ENCODE measurements around the gene GPAT2.
"Not testable (repeated sequence)": the region's sequence is repeated elsewhere in the genome, so short reads cannot be mapped to it uniquely, and the experiment has no call there.

Gene GPAT2

GRCh38 chr2:96062483-96062882, 27.8 kb upstream of the GPAT2 start:
- H3K9ac ChIP-seq (ENCODE audit: low read depth, low read length); H3K4me3 ChIP-seq (ENCODE audit: low read depth, low read length); H3K27me3 ChIP-seq (ENCODE audit: control insufficient read depth, insufficient read depth, low read length); H3K9me3 ChIP-seq (ENCODE audit: control insufficient read depth, insufficient read depth, low read length); H3K36me3 ChIP-seq (ENCODE audit: control insufficient read depth, insufficient read depth, low read length); H3K4me1 ChIP-seq (ENCODE audit: control insufficient read depth, insufficient read depth, low read length): not testable (repeated sequence)

DNA sequence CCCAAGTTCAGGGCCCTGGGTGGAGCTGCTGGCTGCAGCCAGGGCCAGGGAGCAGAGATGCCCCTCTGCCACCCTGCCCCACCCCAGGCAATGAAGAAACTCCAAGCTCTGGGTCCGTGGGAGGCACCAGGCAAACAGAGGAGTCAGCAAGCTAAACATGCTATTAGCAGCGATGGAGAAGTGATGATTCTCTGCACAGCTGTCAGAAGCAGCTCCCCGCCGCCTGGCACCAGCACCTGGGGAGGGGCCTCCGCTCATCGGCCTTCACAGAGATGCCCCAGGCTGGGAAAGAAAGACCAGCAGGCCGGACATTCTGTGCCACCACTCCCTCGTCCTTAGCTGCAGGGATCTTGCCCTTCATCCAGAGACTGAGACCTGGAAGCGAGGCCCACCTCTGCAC, 27.2 kb upstream of the GPAT2 start:
- not testable (repeated sequence) for H3K36me3 ChIP-seq (ENCODE audit: control insufficient read depth, insufficient read depth, low read length); H3K27me3 ChIP-seq (ENCODE audit: control insufficient read depth, insufficient read depth, low read length); H3K4me3 ChIP-seq (ENCODE audit: low read depth, low read length); H3K9me3 ChIP-seq (ENCODE audit: control insufficient read depth, insufficient read depth, low read length); H3K9ac ChIP-seq (ENCODE audit: low read depth, low read length); H3K4me1 ChIP-seq (ENCODE audit: control insufficient read depth, insufficient read depth, low read length)

GRCh38 chr2:96061197-96061817, 26.6 kb upstream of the GPAT2 start:
- not testable (repeated sequence) for H3K4me3 ChIP-seq (ENCODE audit: low read depth, low read length)

DNA sequence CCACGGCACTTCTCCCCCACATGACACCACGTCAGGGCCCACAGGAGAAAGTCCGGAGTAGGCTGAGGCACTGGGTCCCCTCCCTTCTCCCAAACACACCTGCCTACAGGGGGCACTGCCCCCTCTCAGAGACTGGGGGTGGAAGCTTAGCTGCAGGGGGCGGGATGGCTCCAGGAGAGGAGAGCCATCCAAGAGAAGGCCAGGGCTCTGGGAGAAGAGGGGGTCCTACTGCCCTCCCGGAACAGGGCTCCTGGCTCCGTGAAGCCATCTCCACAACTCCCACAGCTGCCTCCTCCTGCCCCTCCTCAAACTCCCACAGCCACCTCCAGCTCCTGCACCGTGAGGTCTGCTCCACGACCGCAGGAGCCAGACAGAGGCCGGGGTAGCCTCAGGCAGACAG, 25.6 kb upstream of the GPAT2 start:
- not testable (repeated sequence) for H3K36me3 ChIP-seq (ENCODE audit: control insufficient read depth, insufficient read depth, low read length); H3K9ac ChIP-seq (ENCODE audit: low read depth, low read length); H3K27me3 ChIP-seq (ENCODE audit: control insufficient read depth, insufficient read depth, low read length); H3K4me1 ChIP-seq (ENCODE audit: control insufficient read depth, insufficient read depth, low read length); H3K4me3 ChIP-seq (ENCODE audit: low read depth, low read length); H3K9me3 ChIP-seq (ENCODE audit: control insufficient read depth, insufficient read depth, low read length)

More at GRCh38 chr2:96061197-96061817, 26.6 kb upstream of the GPAT2 start:
- H3K9ac ChIP-seq (ENCODE audit: low read depth, low read length); H3K4me1 ChIP-seq (ENCODE audit: control insufficient read depth, insufficient read depth, low read length); H3K27me3 ChIP-seq (ENCODE audit: control insufficient read depth, insufficient read depth, low read length); H3K36me3 ChIP-seq (ENCODE audit: control insufficient read depth, insufficient read depth, low read length); H3K9me3 ChIP-seq (ENCODE audit: control insufficient read depth, insufficient read depth, low read length): not testable (repeated sequence)

DNA sequence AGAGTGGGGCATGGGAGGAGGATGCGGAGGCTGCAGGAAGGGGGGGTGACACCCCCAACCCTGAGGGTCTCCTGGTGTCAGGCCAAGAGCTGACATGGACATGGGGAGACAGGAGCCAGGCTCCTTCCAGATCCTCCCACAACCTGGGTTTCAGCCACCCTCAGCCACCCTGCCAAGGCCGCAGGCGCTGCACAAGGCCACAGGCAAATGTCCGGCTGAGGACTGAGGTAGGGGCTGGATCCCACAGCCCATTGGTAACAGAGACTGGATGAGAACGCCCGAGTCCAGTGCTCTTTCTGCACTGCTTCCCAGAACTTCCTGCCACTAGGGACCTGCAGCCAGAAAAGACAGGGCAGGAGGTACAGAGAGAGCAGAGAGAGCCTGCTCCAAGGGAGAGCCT, 24.7 kb upstream of the GPAT2 start:
- not testable (repeated sequence) for H3K9me3 ChIP-seq (ENCODE audit: control insufficient read depth, insufficient read depth, low read length); H3K4me1 ChIP-seq (ENCODE audit: control insufficient read depth, insufficient read depth, low read length); H3K36me3 ChIP-seq (ENCODE audit: control insufficient read depth, insufficient read depth, low read length); H3K27me3 ChIP-seq (ENCODE audit: control insufficient read depth, insufficient read depth, low read length); H3K9ac ChIP-seq (ENCODE audit: low read depth, low read length); H3K4me3 ChIP-seq (ENCODE audit: low read depth, low read length)

GRCh38 chr2:96055830-96056229, 21.1 kb upstream of the GPAT2 start:
- H3K9ac ChIP-seq (ENCODE audit: low read depth, low read length); H3K4me1 ChIP-seq (ENCODE audit: control insufficient read depth, insufficient read depth, low read length); H3K36me3 ChIP-seq (ENCODE audit: control insufficient read depth, insufficient read depth, low read length); H3K4me3 ChIP-seq (ENCODE audit: low read depth, low read length); H3K9me3 ChIP-seq (ENCODE audit: control insufficient read depth, insufficient read depth, low read length); H3K27me3 ChIP-seq (ENCODE audit: control insufficient read depth, insufficient read depth, low read length): not testable (repeated sequence)

- H3K9ac ChIP-seq (ENCODE audit: low read depth, low read length); H3K4me1 ChIP-seq (ENCODE audit: control insufficient read depth, insufficient read depth, low read length); H3K27me3 ChIP-seq (ENCODE audit: control insufficient read depth, insufficient read depth, low read length); H3K36me3 ChIP-seq (ENCODE audit: control insufficient read depth, insufficient read depth, low read length); H3K4me3 ChIP-seq (ENCODE audit: low read depth, low read length); H3K9me3 ChIP-seq (ENCODE audit: control insufficient read depth, insufficient read depth, low read length): not testable (repeated sequence)
Observed at GRCh38 chr2:96054537-96054936, 19.8 kb upstream of the GPAT2 start.

DNA sequence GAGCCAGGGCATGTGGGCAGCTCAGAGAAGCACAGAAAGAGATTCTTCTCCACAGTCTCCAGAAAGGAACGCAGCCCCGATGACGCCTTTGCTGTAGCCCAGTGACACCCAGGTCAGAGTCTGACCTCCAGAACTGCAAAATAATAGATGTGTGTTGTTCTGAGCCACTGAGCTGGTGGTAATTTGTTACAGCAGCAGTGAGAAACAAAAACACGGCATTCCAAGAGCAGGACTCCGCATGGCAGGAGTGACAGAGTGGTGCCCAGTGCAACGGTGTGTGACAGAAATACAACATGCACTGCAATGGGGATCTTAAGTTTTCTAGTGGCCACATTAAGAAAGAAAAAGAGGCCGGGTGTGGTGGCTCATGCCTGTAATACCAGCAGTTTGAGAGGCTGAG, 18.7 kb upstream of the GPAT2 start:
- H3K4me3 ChIP-seq (ENCODE audit: low read depth, low read length); H3K4me1 ChIP-seq (ENCODE audit: control insufficient read depth, insufficient read depth, low read length); H3K9me3 ChIP-seq (ENCODE audit: control insufficient read depth, insufficient read depth, low read length); H3K27me3 ChIP-seq (ENCODE audit: control insufficient read depth, insufficient read depth, low read length); H3K9ac ChIP-seq (ENCODE audit: low read depth, low read length); H3K36me3 ChIP-seq (ENCODE audit: control insufficient read depth, insufficient read depth, low read length): not testable (repeated sequence)

- H3K4me3 ChIP-seq (ENCODE audit: low read depth, low read length), result not testable (repeated sequence)
Observed at GRCh38 chr2:96052632-96053031, 17.9 kb upstream of the GPAT2 start.

DNA sequence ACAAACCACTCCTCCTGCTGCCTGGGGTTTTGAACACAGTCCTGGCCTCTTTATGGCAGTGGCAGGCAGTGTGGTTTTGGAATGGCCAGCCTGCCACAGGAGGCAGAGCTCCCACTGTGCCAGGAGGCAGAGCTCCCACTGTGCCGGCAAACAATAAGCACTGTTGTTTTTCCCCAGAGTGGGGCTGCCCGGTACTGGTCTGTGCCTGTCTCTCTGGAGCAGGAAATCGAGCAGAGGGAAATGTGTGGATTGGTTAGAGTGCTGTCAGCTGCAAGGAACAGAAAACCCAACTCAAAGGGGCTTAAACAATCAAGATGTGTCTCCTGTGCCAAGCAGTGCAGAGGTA, 15.2 kb upstream of the GPAT2 start:
- not testable (repeated sequence) for H3K27me3 ChIP-seq (ENCODE audit: control insufficient read depth, insufficient read depth, low read length); H3K9ac ChIP-seq (ENCODE audit: low read depth, low read length); H3K36me3 ChIP-seq (ENCODE audit: control insufficient read depth, insufficient read depth, low read length); H3K4me1 ChIP-seq (ENCODE audit: control insufficient read depth, insufficient read depth, low read length); H3K4me3 ChIP-seq (ENCODE audit: low read depth, low read length); H3K9me3 ChIP-seq (ENCODE audit: control insufficient read depth, insufficient read depth, low read length)

More at GRCh38 chr2:96052632-96053031, 17.9 kb upstream of the GPAT2 start:
- not testable (repeated sequence) for H3K27me3 ChIP-seq (ENCODE audit: control insufficient read depth, insufficient read depth, low read length); H3K9ac ChIP-seq (ENCODE audit: low read depth, low read length); H3K4me1 ChIP-seq (ENCODE audit: control insufficient read depth, insufficient read depth, low read length); H3K9me3 ChIP-seq (ENCODE audit: control insufficient read depth, insufficient read depth, low read length); H3K36me3 ChIP-seq (ENCODE audit: control insufficient read depth, insufficient read depth, low read length)

- not testable (repeated sequence) for H3K4me1 ChIP-seq (ENCODE audit: control insufficient read depth, insufficient read depth, low read length); H3K9ac ChIP-seq (ENCODE audit: low read depth, low read length); H3K4me3 ChIP-seq (ENCODE audit: low read depth, low read length); H3K36me3 ChIP-seq (ENCODE audit: control insufficient read depth, insufficient read depth, low read length); H3K9me3 ChIP-seq (ENCODE audit: control insufficient read depth, insufficient read depth, low read length); H3K27me3 ChIP-seq (ENCODE audit: control insufficient read depth, insufficient read depth, low read length)
Observed at GRCh38 chr2:96049049-96049916, 14.6 kb upstream of the GPAT2 start.

GRCh38 chr2:96035554-96035953, 838 bp upstream of the GPAT2 start:
- not testable (repeated sequence) for H3K9ac ChIP-seq (ENCODE audit: low read depth, low read length); H3K4me3 ChIP-seq (ENCODE audit: low read depth, low read length); H3K4me1 ChIP-seq (ENCODE audit: control insufficient read depth, insufficient read depth, low read length); H3K36me3 ChIP-seq (ENCODE audit: control insufficient read depth, insufficient read depth, low read length); H3K27me3 ChIP-seq (ENCODE audit: control insufficient read depth, insufficient read depth, low read length); H3K9me3 ChIP-seq (ENCODE audit: control insufficient read depth, insufficient read depth, low read length)
